ENCODE results near the gene GLG1.

- no peak for TF ChIP-seq CTCF (conservative IDR thresholded peaks at IDR 0.05; ENCODE audit: low read depth, low read length)
- TF ChIP-seq EZH2 (IDR thresholded peaks at IDR 0.05; ENCODE audit: borderline replicate concordance, low read depth, low read length, poor library complexity, severe bottlenecking) = no peak
These were observed at the start of gene GLG1 for GRCh38 chr16:74606521-74607309.

Data from A673 (cell line).